Gastroesophageal sphincter (tissue), 4 donors: ENCODE results near the gene PSMG2. TPM values are rescaled to one million over a fixed set of nuclear protein-coding genes. Genes with fewer than 3 reads are reported as not detected.
"Not testable (repeated sequence)": the region's sequence is repeated elsewhere in the genome, so short reads cannot be mapped to it uniquely, and the experiment has no call there.

Experiments used
- ATAC-seq: fragments of 150-250 bp; one replicate; pipeline ENCODE4 v1.9.1; 2016; ENCODE audit warnings: mild to moderate bottlenecking, moderate library complexity
- H3K27ac ChIP-seq, 4 donors: fragments of 200-600 bp; sonication (generic) in 3 of 4; 1 replicate in 3 of 4; 2 replicates in 1 of 4; pipeline ENCODE4 v1.5.1; 2016 to 2019
- H3K27me3 ChIP-seq: fragments of 200-600 bp; sonication (generic); one replicate; pipeline ENCODE4 v1.5.1; 2019
- H3K36me3 ChIP-seq, 2 donors: fragments of 200-600 bp; sonication (generic); one replicate each; pipeline ENCODE4 v1.5.1; 2019; ENCODE audit warnings: control low read depth in 1 of 2
- H3K4me1 ChIP-seq, 3 donors: fragments of 200-600 bp; sonication (generic); 1 replicate in 2 of 3; 2 replicates in 1 of 3; pipeline ENCODE4 v1.5.1; 2016 to 2019; ENCODE audit warnings: control low read depth in 2 of 3
- H3K4me3 ChIP-seq, 2 donors: fragments of 200-600 bp; sonication (generic); one replicate each; pipeline ENCODE4 v1.5.1; 2019; ENCODE audit warnings: mild to moderate bottlenecking in 1 of 2, moderate library complexity in 1 of 2
- H3K9me3 ChIP-seq, 3 donors: fragments of 200-600 bp; sonication (generic); one replicate each; pipeline ENCODE4 v1.5.1; 2017 to 2019; ENCODE audit warnings: control low read depth in 2 of 3
- CTCF ChIP-seq, 4 experiments: fragments of 200-600 bp in 2 of 4; fragments of 450-650 bp in 2 of 4; sonication (generic) in 1 of 4; IDR thresholded peaks; one replicate each; pipeline ENCODE4 v1.5.1; 2017 to 2019; ENCODE audit warnings: antibody characterized with exemption in 4 of 4, mild to moderate bottlenecking in 2 of 4, moderate library complexity in 2 of 4
- EP300 ChIP-seq: sonication (generic); formaldehyde crosslinking; IDR thresholded peaks from one replicate; pipeline ENCODE4 v1.6.1; 2017; ENCODE audit warnings: antibody characterized with exemption, mild to moderate bottlenecking
- POLR2A ChIP-seq, 2 donors: fragments of 450-650 bp; IDR thresholded peaks; one replicate each; pipeline ENCODE4 v1.6.1; 2017; ENCODE audit warnings: antibody characterized with exemption in 2 of 2, mild to moderate bottlenecking in 2 of 2, moderate library complexity in 1 of 2
- POLR2AphosphoS5 ChIP-seq: sonication (generic); formaldehyde crosslinking; IDR thresholded peaks from one replicate; pipeline ENCODE4 v1.6.1; 2017; ENCODE audit warnings: antibody characterized with exemption
- WGBS, 2 donors: methylation state at CpG; one replicate each; pipeline ENCODE4 v1.1.5; 2018; ENCODE audit warnings: low coverage in 1 of 2; 5-methylcytosine and 5-hydroxymethylcytosine counted together
- total RNA-seq, 4 donors: library from RNA; depleted of rRNA; stranded (reverse); fragments of >200 nt; gene quantifications; one replicate each; pipeline ENCODE4 v1.1.0, GENCODE V29; 2016

Gene PSMG2
- total RNA-seq, 4 donors from 2014 or later, result 80.5 to 101 (median 82.3) TPM

DNA sequence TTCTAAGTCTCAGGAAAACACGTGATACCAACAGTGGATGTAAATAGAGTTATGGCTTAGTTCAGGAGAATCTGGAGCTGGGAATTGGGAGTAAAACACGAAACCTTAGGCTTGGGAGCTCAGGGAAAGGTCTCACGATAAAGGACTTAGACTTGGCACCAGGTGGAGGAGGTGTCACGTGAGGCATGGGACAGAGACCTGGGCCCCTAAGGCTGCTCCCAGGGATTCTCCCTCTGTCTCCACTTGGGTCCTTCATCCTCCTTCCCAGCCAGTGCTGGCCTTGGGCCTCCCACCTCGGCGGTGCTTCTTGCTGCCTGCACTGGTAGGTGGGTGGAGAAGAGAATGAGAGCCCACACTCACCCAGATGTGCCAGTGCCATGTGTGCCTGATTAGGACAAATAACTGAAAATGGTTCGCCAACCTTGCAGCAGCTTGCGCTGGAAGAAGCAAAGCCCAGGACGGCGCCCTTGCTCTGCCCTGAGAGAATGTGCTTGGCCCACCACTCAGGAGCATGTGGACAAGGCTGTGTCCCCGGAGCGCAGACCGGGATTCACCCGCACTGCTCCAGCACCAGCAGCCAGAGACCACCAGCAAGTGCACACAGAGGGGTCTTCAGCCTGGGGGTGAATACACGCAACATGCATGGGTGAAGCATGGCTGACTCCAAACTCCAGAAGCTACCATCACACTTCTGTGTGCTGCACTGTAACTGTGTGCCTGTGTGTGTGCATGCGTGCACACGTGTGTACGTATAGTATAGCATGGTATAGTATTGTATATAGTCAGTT lies 48.1 kb downstream of the PSMG2 start:
- 88 to 89% methylated on average over 4 to 5 of the region's 18 CpGs for WGBS, 2 donors

DNA sequence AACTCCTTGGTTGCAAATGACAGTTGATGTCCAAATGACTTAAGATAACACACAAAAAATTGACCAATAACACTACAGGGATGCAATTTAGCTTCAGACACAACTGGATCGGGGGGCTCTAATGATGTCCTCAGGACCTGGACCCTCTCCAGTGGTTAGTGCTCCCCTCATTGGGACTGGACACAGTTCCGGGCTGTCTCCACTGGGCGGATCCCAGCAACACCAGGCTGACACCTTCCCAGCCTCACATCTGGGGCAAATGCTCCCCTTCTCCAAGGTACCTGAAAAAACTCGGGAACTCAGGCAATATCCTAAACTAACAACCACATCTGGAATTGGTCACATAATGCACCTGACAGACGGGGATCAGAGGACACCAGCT lies 48.7 kb downstream of the PSMG2 start:
- H3K36me3 ChIP-seq, result no peaks in the 10 kb centered on the region
- no peaks in the 10 kb centered on the region for H3K27me3 ChIP-seq
- WGBS, 2 donors, result no CpG with 5 or more reads among the region's 5 CpGs
- H3K9me3 ChIP-seq, result no peaks in the 10 kb centered on the region
- H3K4me1 ChIP-seq, result no peaks in the 10 kb centered on the region
- H3K4me3 ChIP-seq, result no peak overlapping the region
- H3K27ac ChIP-seq, result no peak overlapping the region
- ATAC-seq, result no peak
- TF ChIP-seq EP300 (no peak), CTCF (IDR thresholded peaks at IDR 0.05) (no peak), POLR2AphosphoS5 (no peak), POLR2A (IDR thresholded peaks at IDR 0.05) (no peak)

More for the DNA sequence above, 48.1 kb downstream of the PSMG2 start:
- H3K4me1 ChIP-seq, result no peaks in the 10 kb centered on the region
- TF ChIP-seq CTCF (IDR thresholded peaks at IDR 0.05) (no peak), EP300 (no peak), POLR2AphosphoS5 (no peak), POLR2A (IDR thresholded peaks at IDR 0.05) (no peak)
- H3K27ac ChIP-seq, result no peak overlapping the region
- no peaks in the 10 kb centered on the region for H3K27me3 ChIP-seq
- H3K4me3 ChIP-seq, result no peak overlapping the region
- H3K9me3 ChIP-seq, result no peaks in the 10 kb centered on the region
- no peak for ATAC-seq
- no peaks in the 10 kb centered on the region for H3K36me3 ChIP-seq

DNA sequence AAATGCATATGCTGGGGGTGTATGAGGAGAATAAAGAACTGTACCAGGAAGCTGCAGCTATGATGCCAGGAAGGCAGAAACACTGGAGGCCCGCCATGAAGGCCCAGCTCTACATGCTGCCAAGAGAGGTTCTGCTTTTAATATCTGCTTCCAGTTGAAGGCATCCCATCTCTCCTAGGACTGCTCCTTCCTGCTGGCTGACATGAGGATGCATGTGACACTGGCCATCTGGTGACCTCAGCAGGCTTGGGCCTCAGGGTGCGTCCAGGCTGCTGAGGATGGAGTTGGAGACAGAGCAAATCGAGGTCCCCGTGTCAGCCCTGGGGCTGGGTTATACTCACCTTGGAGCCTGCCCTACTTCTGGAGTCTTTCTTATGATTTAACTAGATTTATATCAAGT lies 49.0 kb downstream of the PSMG2 start:
- TF ChIP-seq POLR2A (IDR thresholded peaks at IDR 0.05) (no peak), CTCF (IDR thresholded peaks at IDR 0.05) (no peak), POLR2AphosphoS5 (no peak), EP300 (no peak)
- WGBS, 2 donors, result 75 to 94% methylated on average over 2 to 3 of the region's 4 CpGs
- Histone ChIP-seq H3K36me3 (no peaks in the 10 kb centered on the region), H3K4me3 (no peak overlapping the region), H3K4me1 (no peaks in the 10 kb centered on the region), H3K27ac (no peak overlapping the region), H3K9me3 (no peaks in the 10 kb centered on the region), H3K27me3 (no peaks in the 10 kb centered on the region)
- ATAC-seq, result no peak

DNA sequence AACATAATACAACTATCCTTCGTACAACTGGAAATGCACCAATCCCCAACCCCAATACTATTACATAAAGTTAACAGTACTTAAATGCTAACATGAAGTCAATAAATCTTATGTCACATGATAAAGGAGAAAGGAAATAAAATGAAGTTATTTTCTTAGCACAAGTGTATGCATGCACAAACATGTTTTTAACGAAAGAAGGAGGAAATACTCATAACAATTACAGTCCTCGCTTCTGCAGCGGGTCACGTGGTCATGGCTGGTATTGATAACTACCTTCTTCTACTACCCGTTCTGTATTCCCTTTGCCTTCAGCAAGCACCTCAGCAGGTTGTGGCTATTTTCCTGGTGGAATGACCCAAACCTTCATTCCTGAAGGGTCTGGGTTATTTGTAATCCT lies 51.7 kb downstream of the PSMG2 start:
- H3K4me1 ChIP-seq, result no peaks in the 10 kb centered on the region
- no peak overlapping the region for H3K4me3 ChIP-seq
- no peaks in the 10 kb centered on the region for H3K27me3 ChIP-seq
- no peak for ATAC-seq
- H3K9me3 ChIP-seq, result no peaks in the 10 kb centered on the region
- H3K27ac ChIP-seq, result no peak overlapping the region
- no peak for TF ChIP-seq POLR2AphosphoS5
- TF ChIP-seq EP300, result no peak
- H3K36me3 ChIP-seq, result no peaks in the 10 kb centered on the region
- WGBS, 2 donors, result 80 to 86% methylated on average over 4 to 6 of the region's 6 CpGs

- not testable (repeated sequence) for ATAC-seq, H3K36me3 ChIP-seq, H3K27ac ChIP-seq, H3K4me3 ChIP-seq, H3K9me3 ChIP-seq, H3K27me3 ChIP-seq, H3K4me1 ChIP-seq
- 100% methylated on average over 1 of the region's 6 CpGs; no CpG with 5 or more reads in 1 of the 2 donors for WGBS, 2 donors
Observed at GRCh38 chr18:12755606-12756005, 52.8 kb downstream of the PSMG2 start.

DNA sequence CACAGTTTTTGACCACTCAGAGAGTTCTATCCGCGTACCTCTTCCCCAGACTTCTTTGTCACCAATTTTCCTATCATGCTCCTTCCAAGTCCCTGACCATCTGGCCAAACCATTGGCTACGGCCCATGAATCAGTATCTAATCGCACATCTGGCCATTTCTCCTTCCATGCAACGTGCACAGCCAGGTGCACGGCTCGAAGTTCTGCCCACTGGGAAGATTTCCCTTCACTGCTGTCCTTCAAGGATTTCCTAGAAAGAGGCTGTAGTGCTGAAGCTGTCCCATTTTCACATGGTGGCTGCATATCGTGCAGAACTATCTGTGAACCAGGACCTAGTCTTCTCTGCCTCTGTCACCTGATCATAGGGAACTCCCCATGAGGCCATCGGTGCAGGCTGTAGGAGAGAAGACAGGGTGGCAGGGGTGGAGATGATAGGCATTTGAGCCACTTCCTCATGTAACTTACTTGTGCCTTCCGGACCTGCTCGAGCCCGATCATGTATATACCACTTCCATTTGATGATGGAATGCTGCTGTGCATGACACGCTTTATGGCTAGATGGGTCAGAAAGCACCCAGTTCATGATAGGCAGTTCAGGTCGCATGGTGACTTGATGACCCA lies 53.9 kb downstream of the PSMG2 start:
- H3K9me3 ChIP-seq, ATAC-seq, H3K4me1 ChIP-seq, H3K27me3 ChIP-seq, H3K4me3 ChIP-seq, H3K36me3 ChIP-seq, H3K27ac ChIP-seq: not testable (repeated sequence)
- 94 to 97% methylated on average over 6 to 14 of the region's 14 CpGs for WGBS, 2 donors

GRCh38 chr18:12758566-12758965 lies 55.7 kb downstream of the PSMG2 start:
- not testable (repeated sequence) for H3K4me1 ChIP-seq, H3K36me3 ChIP-seq, ATAC-seq, H3K27ac ChIP-seq, H3K27me3 ChIP-seq, H3K9me3 ChIP-seq, H3K4me3 ChIP-seq
- 58 to 77% methylated on average over 2 to 3 of the region's 3 CpGs for whole genome bisulfite sequencing, 2 donors
